Stimulated activated CD8-positive, alpha-beta memory T cell treated with anti-CD3 and anti-CD28 coated beads, Interleukin-15, amount 100 ng/mL, for 4 hours (primary cell): Measurements from ENCODE around the gene UNC5A.

Experiments
- DNase-seq, 2 donors: peaks; one replicate each; pipeline ENCODE4 v3.0.0-alpha.2; 2020; ENCODE audit warnings: low read depth in 2 of 2

The UNC5A gene

DNA sequence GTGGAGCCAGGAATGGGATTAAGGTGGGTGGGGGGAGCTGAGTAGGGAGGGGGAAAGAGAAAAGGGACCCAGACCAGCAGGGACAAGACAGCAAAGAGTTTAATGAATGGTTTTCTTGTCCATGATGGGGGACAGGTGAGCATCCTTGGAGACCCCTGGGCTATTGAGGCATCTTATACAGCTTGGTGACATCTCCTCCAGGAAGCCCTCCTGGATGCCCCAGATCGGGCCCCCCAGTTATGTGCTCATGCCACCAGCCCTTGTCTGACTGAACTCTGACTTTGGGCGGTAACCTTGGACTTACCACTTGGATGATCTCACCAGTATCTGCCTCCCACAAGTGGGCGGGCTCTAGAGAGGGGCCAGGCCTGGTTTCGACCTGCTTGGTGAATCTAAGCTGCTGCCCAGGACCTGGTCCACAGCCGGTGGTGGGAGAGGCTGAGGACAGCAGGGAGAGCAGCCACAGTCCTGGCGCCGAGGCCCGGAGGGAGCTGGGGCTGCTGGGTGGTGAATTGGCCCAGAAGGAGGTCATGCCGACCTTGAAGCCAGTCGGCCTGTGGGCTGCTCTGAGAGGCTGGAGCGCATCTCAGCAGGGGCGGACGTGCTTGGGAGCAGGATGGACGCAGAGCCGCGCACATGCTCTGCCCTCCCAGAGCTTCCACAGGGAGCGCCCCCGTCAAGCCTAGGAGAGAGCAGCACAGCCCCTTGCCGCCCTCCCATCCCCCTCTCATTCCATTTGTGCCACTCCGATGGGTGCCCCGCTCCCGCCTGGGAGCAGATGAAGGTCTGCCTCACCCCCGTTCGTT is 36.2 kb downstream of the UNC5A start:
- no peak for DNase-seq

DNA sequence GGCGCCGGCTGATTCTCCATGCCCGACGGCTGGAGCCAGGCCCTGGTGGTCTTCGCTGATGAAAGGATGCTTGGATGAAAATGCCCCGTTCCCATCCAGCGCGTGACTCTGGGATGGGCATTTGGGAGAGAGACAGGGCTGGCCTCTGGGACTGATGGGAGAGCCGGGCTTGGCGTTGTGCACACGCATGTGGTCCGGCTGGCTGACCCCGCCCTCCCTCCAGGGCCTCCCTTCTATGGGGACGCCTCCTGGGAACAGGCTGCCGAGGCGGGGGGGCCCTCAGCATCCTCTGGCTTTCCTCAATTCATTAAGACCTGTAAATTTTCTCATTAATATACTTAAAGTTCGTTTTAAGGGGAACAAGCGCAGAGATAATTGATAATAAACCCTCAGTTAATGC is 36.8 kb downstream of the UNC5A start:
- DNase-seq: no peak

DNA sequence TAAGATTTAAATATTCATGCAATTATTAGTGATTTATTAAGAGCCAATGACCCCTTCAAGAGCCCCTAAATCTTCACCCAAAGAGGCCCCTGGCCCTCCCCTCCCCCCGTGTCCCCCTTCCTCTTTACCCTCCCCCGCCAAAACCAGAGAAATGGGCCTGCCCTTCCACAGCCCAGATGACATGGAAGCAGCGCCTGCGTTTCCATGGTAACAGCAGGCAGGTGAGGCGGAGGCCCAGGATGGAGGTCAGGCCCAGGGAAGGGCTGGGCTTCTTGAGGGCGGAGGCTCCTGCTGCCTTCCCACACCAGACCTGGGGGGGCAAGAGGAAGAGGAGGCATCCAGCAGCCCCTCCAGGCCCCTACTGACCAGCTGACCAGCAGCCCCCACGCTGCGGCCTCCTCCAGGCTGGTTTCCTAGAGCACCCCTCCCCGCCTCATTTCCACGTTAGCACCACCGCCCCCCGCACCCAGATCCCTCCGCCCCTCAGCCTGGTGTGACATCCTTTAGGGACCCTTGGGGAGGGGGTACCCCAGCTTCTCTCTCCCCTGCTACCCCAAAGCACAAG is 37.4 kb downstream of the UNC5A start:
- no peak for DNase-seq

DNA sequence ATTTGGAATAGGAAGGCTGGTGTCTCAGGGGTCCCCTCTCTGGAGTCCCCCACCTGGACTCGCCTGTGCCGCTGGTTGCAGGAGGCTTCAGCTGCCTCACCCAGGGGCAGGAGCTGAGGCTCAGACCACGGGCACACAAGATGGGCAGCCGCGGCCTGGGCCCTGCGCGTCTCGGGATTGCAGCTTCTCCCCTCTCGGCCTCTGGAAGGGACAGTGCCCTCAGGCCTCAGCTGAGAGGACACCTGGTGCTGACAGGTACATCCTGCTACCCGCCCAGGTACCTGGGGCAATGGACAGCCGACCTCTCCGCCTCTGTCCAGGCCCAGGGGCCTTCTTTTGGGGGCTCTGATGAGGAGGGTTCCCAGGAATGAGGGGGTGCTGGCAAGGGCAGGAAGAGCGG is 38.3 kb downstream of the UNC5A start:
- no peak for DNase-seq

DNA sequence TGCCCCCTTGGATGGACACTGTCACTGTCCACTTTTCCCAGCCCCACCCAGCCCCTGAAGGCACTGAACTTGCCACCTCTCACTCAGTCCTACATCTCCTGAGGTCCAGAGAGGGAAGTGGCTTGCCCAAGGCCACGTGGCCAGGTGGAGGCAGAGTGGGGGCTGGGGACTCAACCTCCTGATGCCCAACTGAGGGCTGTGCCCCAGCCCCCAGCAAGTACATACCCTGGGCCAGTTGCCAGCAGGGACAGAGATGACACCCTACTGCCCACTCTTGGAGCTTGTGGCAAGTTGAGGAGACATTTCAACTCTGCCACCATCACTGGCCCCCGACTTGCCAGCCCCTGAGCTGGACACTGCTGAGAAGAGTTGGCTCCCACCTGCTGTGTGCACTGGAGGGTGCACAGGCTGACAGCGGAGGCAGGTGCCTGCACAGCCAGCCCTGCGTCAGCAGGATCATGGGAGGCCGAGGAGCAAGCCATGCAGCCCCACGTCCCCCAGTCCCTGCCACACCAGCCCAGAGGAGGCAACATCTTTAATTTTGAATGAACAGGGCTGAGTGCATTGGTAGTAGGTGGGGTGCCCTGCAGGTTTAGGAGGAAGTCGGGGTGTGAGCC is 39.4 kb downstream of the UNC5A start:
- no peak for DNase-seq

DNA sequence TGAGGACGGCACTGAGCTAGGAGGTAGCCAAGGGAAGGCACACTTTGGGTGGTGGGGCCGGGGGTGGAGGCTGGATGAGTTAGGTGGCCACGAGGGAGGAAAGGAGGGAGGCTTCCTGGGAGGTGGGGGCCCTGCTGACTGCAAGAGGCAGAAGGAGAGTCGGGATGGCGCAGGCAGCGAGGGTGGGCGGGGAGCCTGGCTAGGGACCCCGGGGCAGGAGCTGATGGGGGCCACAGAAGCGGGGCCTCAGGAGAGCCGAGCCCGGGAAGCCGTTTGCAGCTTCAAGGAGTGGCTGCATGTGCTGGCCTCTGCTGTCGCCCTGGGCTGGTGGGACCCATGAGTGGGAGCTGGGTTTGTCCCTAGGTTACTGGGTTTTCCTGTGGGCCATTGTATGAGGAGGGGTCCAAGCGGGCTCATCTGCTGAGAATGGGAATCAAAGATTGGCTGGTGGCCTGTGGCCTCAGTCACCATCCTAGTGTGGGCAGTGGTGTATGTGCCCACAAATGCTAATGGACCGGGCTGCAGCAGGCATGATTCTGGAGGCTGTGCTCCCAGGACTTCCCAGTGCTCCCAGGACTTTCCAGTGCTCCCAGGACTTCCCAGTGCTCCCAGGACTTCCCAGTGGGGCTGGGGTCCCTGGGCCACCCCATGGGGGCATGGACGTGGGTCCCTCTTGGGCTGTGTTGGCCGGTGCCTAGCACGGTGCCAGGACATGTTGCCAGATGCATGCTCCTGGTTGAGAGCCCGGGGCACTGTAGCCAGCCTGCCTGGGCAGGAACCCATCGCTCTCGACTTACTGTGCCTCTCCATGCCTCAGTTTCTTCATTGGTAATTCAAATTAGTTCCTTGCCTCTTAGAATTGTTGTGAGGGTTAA is 40.2 kb downstream of the UNC5A start:
- DNase-seq: no peak

DNA sequence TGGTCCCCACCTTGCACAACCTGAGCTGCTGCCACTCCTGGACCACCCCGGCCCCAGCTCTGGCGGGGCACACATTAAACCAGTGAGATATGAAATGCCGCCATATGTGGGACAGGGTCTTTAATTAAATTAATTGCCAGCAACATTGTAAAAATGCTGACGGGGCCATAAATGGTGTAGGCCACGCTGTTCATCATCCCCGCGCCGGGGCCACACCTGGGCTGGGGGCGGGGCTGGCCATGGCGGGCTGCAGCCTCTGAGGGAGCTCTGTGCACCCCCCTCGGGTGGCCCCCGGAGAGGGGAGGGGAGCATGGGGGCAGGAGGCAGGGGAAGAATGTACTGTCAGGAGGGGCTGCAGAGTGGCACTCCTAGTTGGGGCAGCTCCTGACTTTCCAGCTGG is 41.0 kb downstream of the UNC5A start:
- DNase-seq: no peak

DNA sequence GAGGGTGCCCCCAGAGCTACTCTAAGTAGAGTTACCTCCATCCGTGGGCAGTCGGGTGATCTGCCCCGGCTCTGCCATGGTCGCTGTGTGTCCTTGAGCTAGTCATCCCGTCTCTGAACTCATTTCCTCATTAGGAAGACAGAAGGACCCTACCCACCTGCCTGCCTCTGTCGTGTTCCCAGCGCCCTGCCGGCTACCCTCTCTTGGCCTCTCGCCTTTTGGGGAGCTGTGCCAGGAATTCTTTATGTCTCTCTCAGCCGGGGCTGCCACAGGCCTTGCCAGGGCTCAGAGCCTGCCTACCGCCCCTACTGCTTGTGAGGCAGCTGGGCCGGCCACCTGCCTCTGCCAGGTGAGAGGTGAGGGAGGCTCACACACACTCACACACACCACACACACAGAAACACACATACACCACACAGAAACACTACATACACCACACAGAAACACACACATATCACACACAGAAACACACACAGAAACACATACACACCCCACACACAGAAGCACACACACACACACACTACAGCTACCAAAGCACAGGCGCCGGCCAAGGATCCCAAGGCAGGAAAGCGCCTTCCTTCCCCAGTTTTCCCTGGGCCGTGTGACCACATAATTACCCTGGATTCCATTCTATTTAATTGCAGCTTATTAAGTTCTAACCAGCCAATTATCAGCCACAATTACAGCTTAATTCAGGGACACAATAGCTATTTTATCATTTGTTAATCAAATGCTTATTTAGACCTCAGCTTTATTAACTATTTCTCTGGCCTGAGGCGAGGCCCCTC is 41.7 kb downstream of the UNC5A start:
- DNase-seq: no peak

DNA sequence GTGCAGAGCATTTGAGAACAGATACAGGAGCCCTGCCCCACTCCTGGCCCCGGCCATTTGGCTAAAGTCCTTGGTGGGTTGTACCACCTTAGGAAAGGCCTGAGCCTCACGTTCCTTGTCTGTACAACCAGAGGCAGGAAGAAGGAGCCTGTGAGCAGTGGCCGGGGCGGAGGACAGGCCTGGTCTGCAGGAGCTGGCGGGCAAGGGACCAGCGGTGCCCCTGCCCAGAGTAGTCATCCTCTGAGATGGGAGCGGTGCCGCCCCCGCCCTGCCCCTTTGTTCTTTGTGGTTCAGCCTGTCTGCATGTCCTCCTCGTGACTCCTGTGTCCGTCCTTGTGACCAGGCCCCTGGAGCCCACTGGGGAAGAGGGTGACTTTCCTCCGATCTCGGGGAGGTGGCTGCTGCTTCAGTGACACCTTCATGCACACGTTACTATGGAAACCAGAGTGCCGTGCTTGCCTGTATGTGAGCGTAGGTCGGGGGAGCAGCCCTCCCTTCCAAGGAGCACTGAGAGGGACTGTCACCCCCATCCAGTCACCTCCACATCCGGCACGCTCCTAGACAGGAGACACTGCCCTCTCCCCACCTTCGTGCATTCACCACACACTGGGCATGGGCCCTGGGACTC is 42.9 kb downstream of the UNC5A start:
- no peak for DNase-seq

DNA sequence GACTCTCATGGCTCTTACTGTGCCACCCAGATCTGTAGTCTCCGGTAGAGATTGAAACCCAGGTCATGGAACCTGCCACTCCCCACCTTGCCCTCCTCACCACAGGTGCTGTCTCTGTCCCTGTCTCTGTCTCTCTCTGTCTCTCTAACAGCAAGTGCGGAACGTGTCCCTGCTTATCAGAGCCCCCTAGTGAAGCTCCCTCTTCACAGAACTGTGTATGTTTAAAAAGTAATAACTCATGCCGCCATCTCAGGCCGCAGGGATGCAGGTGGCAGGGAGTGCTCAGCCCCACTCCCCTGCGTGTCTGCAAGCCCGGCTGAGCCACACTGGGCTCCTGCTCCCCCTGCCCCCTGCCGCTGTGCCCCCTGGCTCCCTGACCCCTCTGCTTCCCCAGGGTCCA is 43.8 kb downstream of the UNC5A start:
- DNase-seq: no peak

DNA sequence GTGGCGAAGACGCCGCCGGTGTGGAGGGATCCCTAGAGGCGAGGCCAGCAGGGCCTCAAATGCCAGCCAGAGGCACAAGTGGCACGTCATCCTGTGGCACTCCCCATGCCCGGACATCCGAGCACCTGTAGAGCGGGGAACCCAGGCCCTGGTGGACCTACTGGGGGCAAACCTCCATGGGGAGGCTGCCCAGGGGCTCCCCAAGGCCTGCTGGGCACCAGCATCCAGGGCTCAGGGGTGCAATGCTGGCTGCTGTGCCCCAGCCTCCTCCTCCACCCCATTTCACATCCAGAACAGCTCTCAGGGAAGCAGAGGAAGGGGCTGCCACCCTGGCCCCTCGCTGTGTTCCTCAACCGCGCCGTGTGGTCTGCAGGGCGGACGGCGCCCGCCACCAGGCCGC is 45.2 kb downstream of the UNC5A start:
- DNase-seq: no peak

DNA sequence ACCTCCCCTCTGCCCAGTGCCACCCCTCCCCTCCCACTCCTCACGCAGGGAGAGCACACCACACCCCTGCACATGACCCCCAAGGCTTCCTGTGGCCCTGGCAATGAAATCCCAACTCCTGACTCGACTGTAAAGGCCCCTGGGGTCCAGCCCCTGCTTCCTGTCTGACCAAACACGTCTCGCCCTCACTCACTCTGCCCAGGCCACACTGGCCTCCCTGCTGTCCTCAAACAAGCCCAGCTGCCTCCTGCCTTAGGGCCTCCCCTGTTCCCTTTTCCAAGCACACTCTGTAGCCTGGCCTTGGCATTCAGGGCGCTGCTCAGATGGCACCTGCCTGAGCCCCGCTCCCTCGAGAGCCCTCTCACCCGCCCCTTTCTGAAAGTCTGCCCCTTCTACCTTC is 46.4 kb downstream of the UNC5A start:
- no peak for DNase-seq

DNA sequence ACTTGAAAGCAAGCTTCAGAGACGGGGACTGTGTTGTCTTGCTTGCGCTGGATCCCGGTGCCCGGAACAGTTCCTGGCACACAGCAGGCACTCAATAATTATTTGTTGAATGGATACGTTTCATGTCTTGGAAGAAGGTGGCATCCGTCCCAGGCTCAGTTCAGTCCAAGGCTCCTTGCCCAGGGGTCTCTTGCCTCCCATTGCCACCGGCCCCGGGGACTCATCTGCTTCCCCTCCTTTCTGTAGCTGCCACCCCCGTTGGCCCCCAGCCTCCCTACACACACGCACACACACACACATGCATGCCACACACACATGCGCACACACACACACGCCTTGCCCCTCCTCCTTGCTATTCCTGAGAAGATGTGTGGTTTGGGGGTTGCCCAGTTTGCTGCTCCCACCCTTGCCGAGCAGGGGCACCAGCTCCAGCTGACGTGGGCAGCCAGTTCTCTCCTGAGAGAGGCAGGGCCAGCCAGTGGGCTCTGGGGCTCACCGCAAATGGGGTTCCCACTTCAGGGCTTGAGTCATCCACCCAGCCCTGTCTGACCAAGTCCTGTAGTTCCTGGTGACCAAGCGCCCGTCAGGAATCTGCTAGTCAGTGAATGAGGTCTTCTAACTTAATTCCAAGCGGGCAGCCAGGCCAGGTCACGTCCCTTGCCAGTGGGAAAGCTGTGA is 47.0 kb downstream of the UNC5A start:
- no peak for DNase-seq

DNA sequence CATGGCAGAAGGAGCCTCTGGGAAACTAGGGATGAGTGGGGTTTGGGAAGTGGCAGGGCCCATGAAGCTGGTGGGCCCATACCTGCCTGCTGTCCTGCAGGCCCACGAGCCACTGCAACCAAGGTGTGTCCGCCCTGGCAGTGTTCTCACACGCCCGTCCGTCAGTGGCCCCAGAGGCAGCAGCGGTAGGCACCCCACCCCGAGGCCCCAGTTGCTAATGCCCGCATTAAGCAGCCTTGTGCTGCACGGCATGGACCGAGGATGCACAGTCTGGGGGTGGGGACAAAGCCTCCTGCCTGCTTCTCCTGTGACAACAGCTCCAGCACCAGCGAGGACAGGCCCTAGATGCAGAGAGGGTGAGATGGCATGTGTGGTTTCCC is 47.5 kb downstream of the UNC5A start:
- no peak for DNase-seq

DNA sequence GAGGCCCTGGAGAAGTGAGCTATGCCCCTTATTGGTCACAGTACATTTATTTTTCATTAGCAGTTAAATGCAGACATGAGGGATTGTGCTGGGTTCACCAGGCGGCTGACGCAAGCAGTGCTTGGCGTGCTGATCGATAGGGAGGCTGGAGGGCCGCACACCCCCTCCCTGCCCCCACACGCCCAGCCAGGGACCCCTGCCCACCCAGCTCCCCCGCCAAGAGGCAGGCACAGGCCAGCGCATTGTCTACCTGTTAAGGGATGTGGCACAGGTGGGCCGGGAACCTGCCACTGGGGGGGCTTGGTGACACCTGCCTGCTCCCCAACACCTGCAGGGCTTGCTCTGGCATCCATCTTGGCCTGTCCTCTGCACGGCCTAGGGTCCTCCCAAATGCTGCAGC is 49.6 kb downstream of the UNC5A start:
- no peak for DNase-seq

DNA sequence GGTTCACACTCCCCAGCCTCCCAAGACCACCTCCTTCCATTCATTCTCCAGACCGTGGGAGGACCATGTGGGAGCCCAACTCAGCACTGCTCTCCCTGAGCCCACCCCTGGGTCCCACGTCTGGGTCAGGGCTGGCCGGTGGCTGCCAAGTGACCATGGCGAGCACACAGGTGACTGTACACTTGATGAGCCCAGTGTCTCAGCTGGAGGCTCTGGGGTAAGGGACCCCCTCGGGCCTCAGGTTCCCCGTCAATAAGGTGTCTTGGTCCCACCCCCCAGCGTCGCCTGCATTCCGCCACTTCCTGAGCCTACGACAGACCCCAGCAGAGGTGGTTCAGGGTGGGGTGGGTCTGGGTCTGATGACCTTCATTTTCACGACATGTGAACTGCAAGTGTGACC is 50.0 kb downstream of the UNC5A start:
- no peak for DNase-seq

DNA sequence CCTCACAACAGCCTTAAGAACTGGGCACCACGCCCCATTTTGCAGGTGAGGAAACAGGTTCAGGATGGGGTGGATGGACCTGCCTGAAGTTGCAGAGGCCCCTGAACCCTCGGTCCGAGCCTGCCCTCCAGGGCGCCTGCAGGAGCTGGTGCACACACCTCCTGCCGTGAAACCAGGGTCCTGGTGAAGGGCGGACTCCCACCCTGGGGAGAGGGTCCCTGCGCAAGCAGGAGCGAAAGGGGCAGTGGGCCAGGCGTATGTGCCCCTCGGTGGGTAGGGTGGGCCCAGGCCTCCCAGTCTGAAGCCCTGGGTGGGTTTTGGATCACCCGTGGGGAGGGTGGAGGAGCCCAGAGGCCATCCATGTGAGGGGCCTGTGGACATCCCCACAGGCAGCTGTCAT is 50.9 kb downstream of the UNC5A start:
- DNase-seq: no peak

DNA sequence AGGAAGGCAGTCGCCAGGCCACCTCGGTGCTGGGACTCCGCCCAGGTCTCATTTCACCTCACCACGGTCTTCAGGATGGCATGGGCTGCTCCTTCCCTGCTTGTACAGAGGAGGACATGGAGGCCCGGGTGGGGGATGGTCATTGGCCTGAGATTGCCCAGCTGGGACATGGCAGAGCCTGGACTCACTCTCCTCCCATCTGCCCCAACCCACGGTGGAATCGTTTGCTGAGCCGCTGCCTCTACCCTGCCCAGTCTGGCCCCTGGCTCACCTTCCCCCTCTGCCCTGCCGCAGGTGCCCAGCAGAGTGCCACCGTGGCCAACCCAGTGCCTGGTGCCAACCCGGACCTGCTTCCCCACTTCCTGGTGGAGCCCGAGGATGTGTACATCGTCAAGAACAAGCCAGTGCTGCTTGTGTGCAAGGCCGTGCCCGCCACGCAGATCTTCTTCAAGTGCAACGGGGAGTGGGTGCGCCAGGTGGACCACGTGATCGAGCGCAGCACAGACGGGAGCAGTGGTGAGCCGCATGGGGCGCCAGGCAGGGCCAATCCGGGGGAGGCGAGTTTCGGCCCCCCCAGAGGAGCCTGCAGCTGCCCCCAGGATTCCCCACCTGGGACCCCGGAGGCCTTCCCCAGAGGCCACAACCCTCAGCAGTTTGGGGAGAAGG is 52.1 kb downstream of the UNC5A start:
- DNase-seq: no peak

DNA sequence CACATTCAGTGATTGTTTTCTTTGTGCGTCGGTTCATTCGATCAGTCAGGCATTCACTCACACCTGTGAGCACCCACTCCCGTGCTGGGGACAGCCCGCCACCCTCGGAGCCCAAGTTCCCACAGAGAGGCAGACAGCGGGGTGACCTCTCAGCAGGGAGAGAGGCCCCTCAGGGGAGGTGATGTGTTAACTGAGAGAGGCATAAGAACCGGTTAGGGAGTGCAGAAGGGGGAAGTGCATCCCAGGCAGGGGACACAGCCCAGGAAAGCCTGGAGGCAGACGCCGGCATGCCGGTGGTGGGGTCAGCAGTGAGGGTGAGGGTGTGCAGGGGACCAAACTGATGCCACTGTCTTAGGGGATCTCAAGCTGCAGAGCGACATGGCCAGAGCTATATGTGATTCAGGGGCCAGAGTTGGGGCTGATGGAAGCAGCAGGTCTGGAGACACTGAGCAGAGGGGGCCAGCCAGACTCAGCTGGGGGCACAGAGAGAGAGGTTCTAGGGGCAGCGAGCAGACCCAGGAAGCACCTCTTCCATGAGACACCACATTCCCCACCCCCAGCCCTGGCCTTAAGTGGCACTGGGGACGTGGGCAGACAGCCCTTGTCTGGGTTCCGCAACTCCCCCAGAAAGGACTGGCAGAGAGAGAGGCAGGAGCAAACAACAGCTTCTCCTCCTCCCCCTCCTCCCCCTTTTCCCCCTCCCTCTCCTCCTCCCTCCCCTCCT is 52.8 kb downstream of the UNC5A start:
- no peak for DNase-seq

DNA sequence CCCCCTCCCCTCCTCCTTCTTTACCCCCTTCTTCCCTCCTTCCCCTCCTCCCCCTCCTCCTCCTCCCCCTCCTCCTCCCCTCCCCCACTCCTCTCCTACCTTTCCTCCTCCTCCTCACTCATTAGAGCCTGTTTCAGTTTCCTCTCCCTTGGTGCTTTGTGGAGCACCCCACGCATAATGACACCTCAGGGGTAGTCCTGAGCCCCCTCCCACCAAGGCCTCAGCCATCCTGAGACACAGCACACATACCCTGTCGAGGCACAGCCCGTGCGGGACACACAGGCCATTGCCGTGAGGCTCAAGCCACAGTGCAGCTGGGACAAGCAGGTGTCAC is 53.4 kb downstream of the UNC5A start:
- no peak for DNase-seq
